Kasumi-1 (cell line): ENCODE results near the gene LPP.
"Not testable (repeated sequence)": the region's sequence is repeated elsewhere in the genome, so short reads cannot be mapped to it uniquely, and the experiment has no call there.

Experiments used
- DNase-seq, 2 experiments: peaks; one replicate each; lab custom pipeline; 2025; lab: John Stamatoyannopoulos, UW

LPP gene

DNA sequence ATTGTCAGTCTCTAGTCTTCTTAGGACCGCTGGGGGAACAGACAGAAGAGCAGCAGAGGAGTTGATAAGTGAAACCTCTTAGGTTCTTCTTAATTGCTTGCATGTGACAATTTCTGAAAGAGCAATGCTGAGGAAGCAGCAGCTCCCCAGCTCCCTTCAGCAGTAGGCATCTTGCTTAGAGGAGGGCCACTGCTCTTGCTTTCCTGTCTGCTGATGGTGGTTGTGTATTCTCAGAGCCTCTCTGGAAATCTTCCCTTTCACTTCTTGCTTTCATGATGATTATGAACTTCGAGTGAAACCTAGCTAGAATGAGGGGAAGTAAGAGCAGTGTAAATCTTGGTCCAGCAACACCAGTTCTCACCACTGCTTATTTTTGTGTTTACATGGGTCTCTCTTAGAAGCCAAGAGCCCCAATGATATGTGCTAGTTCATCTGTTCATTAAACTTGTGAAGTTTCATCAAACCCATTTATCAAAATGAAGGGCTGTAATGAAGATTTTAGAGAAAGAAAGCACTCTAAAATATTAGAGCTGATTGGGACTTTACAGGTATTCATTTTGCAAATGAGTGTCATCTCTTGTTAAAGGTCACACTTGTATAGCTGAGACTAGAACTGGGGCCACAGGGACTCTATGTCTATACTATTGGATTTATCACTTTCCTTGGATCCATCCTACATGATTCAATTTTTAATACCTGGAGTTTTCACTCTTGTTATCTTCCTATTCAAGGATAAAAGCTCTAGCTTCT lies 246.7 kb downstream of the LPP start:
- no peak for DNase-seq

GRCh38 chr3:188401244-188401993 lies 247.5 kb downstream of the LPP start:
- DNase-seq: no peak

DNA sequence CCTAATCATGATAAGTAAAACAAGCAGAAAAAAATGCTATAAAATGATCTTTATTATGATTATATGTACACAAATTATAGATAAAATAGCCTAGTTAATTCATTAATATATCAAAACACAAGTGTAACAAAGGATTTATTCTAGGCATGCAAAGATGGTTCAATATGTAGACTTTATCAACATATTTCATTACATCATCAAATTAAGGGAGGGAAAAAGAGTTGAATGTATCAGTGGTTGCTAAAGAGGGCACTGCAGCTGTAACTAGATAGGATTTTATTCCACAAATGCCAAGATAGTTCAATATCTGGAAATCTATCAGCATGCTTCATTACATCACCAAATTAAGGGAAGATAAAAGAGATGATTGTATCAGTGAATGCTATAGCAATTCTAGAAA lies 248.3 kb downstream of the LPP start:
- DNase-seq: no peak

DNA sequence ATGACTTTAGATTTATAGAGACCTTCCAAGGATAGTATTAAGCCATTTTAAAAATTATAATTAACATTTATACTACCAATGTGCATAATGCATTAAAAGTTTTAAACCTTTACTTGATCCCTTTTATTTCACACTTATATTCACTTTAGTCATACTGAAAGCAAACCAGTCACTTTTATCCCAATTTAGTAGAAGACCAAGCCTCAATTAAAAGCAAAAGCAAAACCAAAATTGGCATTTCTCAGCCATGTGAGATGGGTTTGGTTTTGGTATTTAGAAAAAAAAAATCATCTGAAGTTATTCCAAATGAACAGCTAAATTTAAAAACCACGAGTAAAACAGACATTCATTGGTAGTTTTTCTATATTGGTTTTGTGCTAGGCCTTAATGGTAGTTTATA lies 249.4 kb downstream of the LPP start:
- no peak for DNase-seq

GRCh38 chr3:188404124-188404523 lies 250.2 kb downstream of the LPP start:
- no peak for DNase-seq

- no peak for DNase-seq
Measured at GRCh38 chr3:188404701-188405100, 250.7 kb downstream of the LPP start.

- no peak for DNase-seq
Measured at GRCh38 chr3:188407158-188407880, 253.4 kb downstream of the LPP start.

DNA sequence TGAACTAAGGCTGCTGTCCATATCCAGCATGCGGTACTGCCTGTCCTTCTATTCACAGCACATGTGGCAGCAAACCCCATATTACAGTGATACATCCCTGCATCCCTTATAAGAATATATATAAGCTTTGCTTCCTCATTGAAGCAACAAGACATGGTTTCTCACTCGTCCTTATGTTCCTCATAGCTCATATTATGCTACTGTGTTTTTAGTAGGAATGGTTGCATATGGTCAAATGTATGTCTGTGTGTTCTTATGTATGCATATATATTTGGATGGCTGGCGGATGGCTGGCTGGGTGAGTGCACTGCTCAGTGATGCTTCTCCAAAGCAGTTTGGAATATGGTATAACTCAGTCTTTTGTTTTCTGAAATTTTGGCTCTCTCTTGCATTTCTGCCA lies 254.9 kb downstream of the LPP start:
- DNase-seq: no peak

GRCh38 chr3:188411750-188412149 lies 257.8 kb downstream of the LPP start:
- DNase-seq: no peak

GRCh38 chr3:188415196-188415595 lies 261.2 kb downstream of the LPP start:
- no peak for DNase-seq

GRCh38 chr3:188416041-188416440 lies 262.1 kb downstream of the LPP start:
- DNase-seq: no peak

DNA sequence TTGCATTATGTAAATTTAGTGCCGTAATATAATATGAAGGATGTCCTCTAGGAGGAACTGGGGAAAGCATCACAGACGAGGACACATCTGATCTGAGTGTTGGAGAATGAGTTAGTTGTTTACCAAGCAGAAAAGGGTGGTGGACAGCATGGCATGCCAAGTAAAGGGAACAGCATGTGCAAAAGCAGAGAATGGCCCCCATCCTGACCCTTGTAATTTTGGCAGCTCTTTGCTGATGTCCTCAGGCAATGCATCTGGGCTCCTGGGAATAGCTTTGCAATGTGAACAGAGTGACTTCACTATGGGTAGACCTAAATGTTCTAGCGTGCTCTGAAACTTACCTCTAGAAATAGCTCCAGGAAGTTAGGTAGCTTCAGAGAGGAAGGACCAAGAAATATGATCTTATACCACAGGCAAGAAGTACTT lies 263.3 kb downstream of the LPP start:
- no peak for DNase-seq

DNA sequence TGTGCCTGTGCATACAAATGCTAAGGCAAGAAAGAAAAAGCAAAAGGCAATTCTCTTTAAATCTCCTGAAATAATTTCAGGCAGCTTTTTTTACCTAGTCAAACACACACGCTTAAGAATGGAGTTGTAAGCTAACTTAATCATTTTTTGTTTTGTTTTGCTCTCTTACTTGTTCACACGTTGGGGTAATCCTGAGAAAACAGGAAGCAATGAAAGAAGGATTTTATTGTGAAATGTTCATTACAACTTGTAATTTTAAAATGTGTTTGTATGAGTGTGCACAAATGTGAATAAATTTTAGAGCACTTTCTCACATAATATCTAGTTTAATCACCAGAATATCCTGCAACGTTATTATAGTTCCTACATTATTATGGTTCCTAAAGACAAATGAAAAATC lies 263.8 kb downstream of the LPP start:
- no peak for DNase-seq

- peak in 1 of 2 experiments; percentile 12 for DNase-seq
Measured at GRCh38 chr3:188421151-188421821, 267.3 kb downstream of the LPP start.

GRCh38 chr3:188421836-188422540 lies 268.0 kb downstream of the LPP start:
- peak; percentile 45 to 72 for DNase-seq

GRCh38 chr3:188427981-188428380 lies 274.0 kb downstream of the LPP start:
- not testable (repeated sequence) for DNase-seq

DNA sequence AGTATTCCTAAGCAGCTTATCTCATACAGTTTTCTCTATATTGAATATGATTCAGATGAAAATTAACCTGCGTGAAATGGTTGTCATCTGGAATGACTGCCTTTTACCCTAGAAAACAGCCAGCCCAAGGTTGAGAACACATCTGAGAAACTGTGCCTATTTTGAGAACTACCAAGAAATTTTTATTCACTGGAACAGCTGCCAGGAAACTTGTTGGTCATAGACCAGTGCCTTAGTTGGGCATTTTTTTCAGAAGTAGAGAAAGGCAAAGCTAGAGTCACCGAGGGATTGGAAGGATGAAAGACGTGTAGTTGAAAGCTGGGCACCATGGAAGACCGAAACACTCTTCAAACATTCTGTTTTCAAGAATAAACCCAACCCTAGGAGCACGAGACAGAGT lies 277.1 kb downstream of the LPP start:
- DNase-seq: no peak

GRCh38 chr3:188431553-188431952 lies 277.6 kb downstream of the LPP start:
- DNase-seq: peak; percentile 28 to 40

GRCh38 chr3:188432802-188433520 lies 279.0 kb downstream of the LPP start:
- DNase-seq: peak; percentile 53 to 63

GRCh38 chr3:188433521-188434150 lies 279.7 kb downstream of the LPP start:
- DNase-seq: no peak
